ENCODE measurements around the gene FHAD1. TPM values are rescaled to one million over a fixed set of nuclear protein-coding genes. Genes with fewer than 3 reads are reported as not detected.

The FHAD1 gene
- total RNA-seq, 1 donor from 2014 or later: 1.7 TPM

- DNase-seq (ENCODE audit: low spot score): no peak
These were observed 189.9 kb downstream of the FHAD1 start for GRCh38 chr1:15436881-15437442.

GRCh38 chr1:15439325-15439724 is 192.3 kb downstream of the FHAD1 start:
- no peak for DNase-seq (ENCODE audit: low spot score)

- DNase-seq (ENCODE audit: low spot score): no peak
These were observed 193.3 kb downstream of the FHAD1 start for GRCh38 chr1:15440357-15440756.

- no peak for DNase-seq (ENCODE audit: low spot score)
These were observed 194.2 kb downstream of the FHAD1 start for GRCh38 chr1:15441247-15441646.

- no peak for DNase-seq (ENCODE audit: low spot score)
These were observed 195.1 kb downstream of the FHAD1 start for GRCh38 chr1:15442119-15442518.

- DNase-seq (ENCODE audit: low spot score): no peak
These were observed 195.7 kb downstream of the FHAD1 start for GRCh38 chr1:15442759-15443158.

- DNase-seq (ENCODE audit: low spot score): no peak
These were observed 196.3 kb downstream of the FHAD1 start for GRCh38 chr1:15443281-15443680.

- DNase-seq (ENCODE audit: low spot score): no peak
These were observed 197.7 kb downstream of the FHAD1 start for GRCh38 chr1:15444468-15445389.

GRCh38 chr1:15445390-15446122 is 198.5 kb downstream of the FHAD1 start:
- no peak for DNase-seq (ENCODE audit: low spot score)

- DNase-seq (ENCODE audit: low spot score): no peak
These were observed 199.2 kb downstream of the FHAD1 start for GRCh38 chr1:15446212-15446611.

Other genes starting within 250 kb of the FHAD1 start
- 43.7 TPM for gene TMEM51, start 93.5 kb upstream of the FHAD1 start, total RNA-seq
- 108 TPM for gene EFHD2, start 162.7 kb downstream of the FHAD1 start, total RNA-seq
- gene CTRC, start 191.2 kb downstream of the FHAD1 start, total RNA-seq: 5.3 TPM
- gene CELA2A, start 209.5 kb downstream of the FHAD1 start, total RNA-seq: 1.8 TPM
- 0.35 TPM for gene CELA2B, start 228.9 kb downstream of the FHAD1 start, total RNA-seq